ENCODE data around the gene AQP2.

Gene AQP2

GRCh38 chr12:49968471-49968870 lies 17.9 kb downstream of the AQP2 start:
- peaks cover 7% of the 10 kb centered on the region; the same call in 1 of the 2 replicates for H3K4me1 ChIP-seq (ENCODE audit: insufficient read depth, low read length)
- H3K27ac ChIP-seq (ENCODE audit: low read depth, low read length) = no peak overlapping the region
- H3K4me3 ChIP-seq (ENCODE audit: low read length) = no peak overlapping the region
- WGBS = 81% methylated on average over 6 of the region's 6 CpGs
- no peak overlapping the region for H3K9ac ChIP-seq (ENCODE audit: low read depth, low read length)
- peaks cover 59% of the 10 kb centered on the region for H3K27me3 ChIP-seq (ENCODE audit: insufficient read depth, low read length)
- no peaks in the 10 kb centered on the region for H3K9me3 ChIP-seq (ENCODE audit: insufficient read depth, low read depth, low read length)
- no peaks in the 10 kb centered on the region for H3K36me3 ChIP-seq (ENCODE audit: insufficient read depth, low read length)

GRCh38 chr12:49969027-49969426 lies 18.5 kb downstream of the AQP2 start:
- H3K27ac ChIP-seq (ENCODE audit: low read depth, low read length) = no peak overlapping the region
- no peaks in the 10 kb centered on the region for H3K36me3 ChIP-seq (ENCODE audit: insufficient read depth, low read length)
- peaks cover 54% of the 10 kb centered on the region for H3K27me3 ChIP-seq (ENCODE audit: insufficient read depth, low read length)
- H3K4me1 ChIP-seq (ENCODE audit: insufficient read depth, low read length) = peaks cover 7% of the 10 kb centered on the region; the same call in 1 of the 2 replicates
- H3K4me3 ChIP-seq (ENCODE audit: low read length) = no peak overlapping the region
- H3K9me3 ChIP-seq (ENCODE audit: insufficient read depth, low read depth, low read length) = no peaks in the 10 kb centered on the region
- no peak overlapping the region for H3K9ac ChIP-seq (ENCODE audit: low read depth, low read length)
- WGBS = 96% methylated on average over 5 of the region's 5 CpGs

- WGBS = 90% methylated on average over 12 of the region's 12 CpGs
- H3K9me3 ChIP-seq (ENCODE audit: insufficient read depth, low read depth, low read length) = no peaks in the 10 kb centered on the region
- H3K27me3 ChIP-seq (ENCODE audit: insufficient read depth, low read length) = peaks cover 47% of the 10 kb centered on the region
- H3K9ac ChIP-seq (ENCODE audit: low read depth, low read length) = no peak overlapping the region
- peaks cover 7% of the 10 kb centered on the region; the same call in 1 of the 2 replicates for H3K4me1 ChIP-seq (ENCODE audit: insufficient read depth, low read length)
- no peaks in the 10 kb centered on the region for H3K36me3 ChIP-seq (ENCODE audit: insufficient read depth, low read length)
- no peak overlapping the region for H3K4me3 ChIP-seq (ENCODE audit: low read length)
- no peak overlapping the region for H3K27ac ChIP-seq (ENCODE audit: low read depth, low read length)
Measured at GRCh38 chr12:49969651-49970429, 19.3 kb downstream of the AQP2 start.

- WGBS = 79% methylated on average over 10 of the region's 10 CpGs
- H3K4me1 ChIP-seq (ENCODE audit: insufficient read depth, low read length) = peaks cover 7% of the 10 kb centered on the region; the same call in 1 of the 2 replicates
Measured at GRCh38 chr12:49970658-49971057, 20.1 kb downstream of the AQP2 start.

GRCh38 chr12:49971141-49971540 lies 20.6 kb downstream of the AQP2 start:
- H3K27me3 ChIP-seq (ENCODE audit: insufficient read depth, low read length) = peaks cover 45% of the 10 kb centered on the region
- no peak overlapping the region for H3K4me3 ChIP-seq (ENCODE audit: low read length)
- no peak overlapping the region for H3K27ac ChIP-seq (ENCODE audit: low read depth, low read length)
- no peak overlapping the region for H3K9ac ChIP-seq (ENCODE audit: low read depth, low read length)
- WGBS = 90% methylated on average over 6 of the region's 6 CpGs
- H3K36me3 ChIP-seq (ENCODE audit: insufficient read depth, low read length) = no peaks in the 10 kb centered on the region
- no peaks in the 10 kb centered on the region for H3K9me3 ChIP-seq (ENCODE audit: insufficient read depth, low read depth, low read length)
- peaks cover 7% of the 10 kb centered on the region; the same call in 1 of the 2 replicates for H3K4me1 ChIP-seq (ENCODE audit: insufficient read depth, low read length)

More at GRCh38 chr12:49970658-49971057, 20.1 kb downstream of the AQP2 start:
- Histone ChIP-seq H3K9ac (ENCODE audit: low read depth, low read length) (no peak overlapping the region), H3K27me3 (ENCODE audit: insufficient read depth, low read length) (peaks cover 47% of the 10 kb centered on the region), H3K36me3 (ENCODE audit: insufficient read depth, low read length) (no peaks in the 10 kb centered on the region), H3K9me3 (ENCODE audit: insufficient read depth, low read depth, low read length) (no peaks in the 10 kb centered on the region), H3K4me3 (ENCODE audit: low read length) (no peak overlapping the region), H3K27ac (ENCODE audit: low read depth, low read length) (no peak overlapping the region)

GRCh38 chr12:49972129-49972528 lies 21.6 kb downstream of the AQP2 start:
- no peak overlapping the region for H3K4me3 ChIP-seq (ENCODE audit: low read length)
- H3K4me1 ChIP-seq (ENCODE audit: insufficient read depth, low read length) = no peaks in the 10 kb centered on the region
- 91% methylated on average over 9 of the region's 9 CpGs for WGBS

GRCh38 chr12:49972641-49973360 lies 22.3 kb downstream of the AQP2 start, which contains the start of gene AQP6:
Gene AQP6 (plus strand): TSS chr12:49972947. CDS start chr12:49973174, 227 bp downstream.
- H3K27me3 ChIP-seq (ENCODE audit: insufficient read depth, low read length) = peaks cover 34% of the 10 kb centered on the region
- no peaks in the 10 kb centered on the region for H3K9me3 ChIP-seq (ENCODE audit: insufficient read depth, low read depth, low read length)
- H3K4me1 ChIP-seq (ENCODE audit: insufficient read depth, low read length) = no peaks in the 10 kb centered on the region
- H3K9ac ChIP-seq (ENCODE audit: low read depth, low read length) = no peak within 1 kb of the TSS
- H3K27ac ChIP-seq (ENCODE audit: low read depth, low read length) = no peak within 1 kb of the TSS
- WGBS = 93% methylated on average over 18 of the region's 18 CpGs
- H3K36me3 ChIP-seq (ENCODE audit: insufficient read depth, low read length) = no peaks in the 10 kb centered on the region
- no peak within 1 kb of the TSS for H3K4me3 ChIP-seq (ENCODE audit: low read length)

More at GRCh38 chr12:49972129-49972528, 21.6 kb downstream of the AQP2 start:
- H3K9ac ChIP-seq (ENCODE audit: low read depth, low read length) = no peak overlapping the region
- no peaks in the 10 kb centered on the region for H3K36me3 ChIP-seq (ENCODE audit: insufficient read depth, low read length)
- no peak overlapping the region for H3K27ac ChIP-seq (ENCODE audit: low read depth, low read length)
- peaks cover 38% of the 10 kb centered on the region for H3K27me3 ChIP-seq (ENCODE audit: insufficient read depth, low read length)
- no peaks in the 10 kb centered on the region for H3K9me3 ChIP-seq (ENCODE audit: insufficient read depth, low read depth, low read length)

GRCh38 chr12:49973361-49973830 lies 22.9 kb downstream of the AQP2 start:
- 91% methylated on average over 19 of the region's 19 CpGs for WGBS
- H3K9ac ChIP-seq (ENCODE audit: low read depth, low read length) = no peak overlapping the region

GRCh38 chr12:49974231-49974675 lies 23.7 kb downstream of the AQP2 start:
- Histone ChIP-seq H3K9me3 (ENCODE audit: insufficient read depth, low read depth, low read length) (no peaks in the 10 kb centered on the region), H3K36me3 (ENCODE audit: insufficient read depth, low read length) (no peaks in the 10 kb centered on the region), H3K4me3 (ENCODE audit: low read length) (no peak overlapping the region), H3K27me3 (ENCODE audit: insufficient read depth, low read length) (peaks cover 21% of the 10 kb centered on the region), H3K27ac (ENCODE audit: low read depth, low read length) (no peak overlapping the region), H3K4me1 (ENCODE audit: insufficient read depth, low read length) (peaks cover 7% of the 10 kb centered on the region), H3K9ac (ENCODE audit: low read depth, low read length) (no peak overlapping the region)
- 78% methylated on average over 15 of the region's 15 CpGs for WGBS

More at GRCh38 chr12:49973361-49973830, 22.9 kb downstream of the AQP2 start:
- peaks cover 28% of the 10 kb centered on the region for H3K27me3 ChIP-seq (ENCODE audit: insufficient read depth, low read length)
- no peak overlapping the region for H3K4me3 ChIP-seq (ENCODE audit: low read length)
- H3K9me3 ChIP-seq (ENCODE audit: insufficient read depth, low read depth, low read length) = no peaks in the 10 kb centered on the region
- no peaks in the 10 kb centered on the region for H3K4me1 ChIP-seq (ENCODE audit: insufficient read depth, low read length)
- no peaks in the 10 kb centered on the region for H3K36me3 ChIP-seq (ENCODE audit: insufficient read depth, low read length)
- no peak overlapping the region for H3K27ac ChIP-seq (ENCODE audit: low read depth, low read length)

- H3K36me3 ChIP-seq (ENCODE audit: insufficient read depth, low read length) = no peaks in the 10 kb centered on the region
- H3K27me3 ChIP-seq (ENCODE audit: insufficient read depth, low read length) = peaks cover 18% of the 10 kb centered on the region; the same call in 1 of the 2 replicates
- 83% methylated on average over 8 of the region's 8 CpGs for WGBS
- no peak overlapping the region for H3K27ac ChIP-seq (ENCODE audit: low read depth, low read length)
- no peaks in the 10 kb centered on the region for H3K9me3 ChIP-seq (ENCODE audit: insufficient read depth, low read depth, low read length)
- peaks cover 7% of the 10 kb centered on the region for H3K4me1 ChIP-seq (ENCODE audit: insufficient read depth, low read length)
- no peak overlapping the region for H3K4me3 ChIP-seq (ENCODE audit: low read length)
- no peak overlapping the region for H3K9ac ChIP-seq (ENCODE audit: low read depth, low read length)
Measured at GRCh38 chr12:49974677-49975317, 24.3 kb downstream of the AQP2 start.

Measured in HUES64 (cell line).